Activated naive CD4-positive, alpha-beta T cell (primary cell): ENCODE data around the gene FIBP.
"Not testable (repeated sequence)": the region's sequence is repeated elsewhere in the genome, so short reads cannot be mapped to it uniquely, and the experiment has no call there.

ENCODE experiments used
- DNase-seq, 4 experiments: peaks; one replicate each; lab custom pipeline; 2025; lab: John Stamatoyannopoulos, UW

FIBP gene

DNA sequence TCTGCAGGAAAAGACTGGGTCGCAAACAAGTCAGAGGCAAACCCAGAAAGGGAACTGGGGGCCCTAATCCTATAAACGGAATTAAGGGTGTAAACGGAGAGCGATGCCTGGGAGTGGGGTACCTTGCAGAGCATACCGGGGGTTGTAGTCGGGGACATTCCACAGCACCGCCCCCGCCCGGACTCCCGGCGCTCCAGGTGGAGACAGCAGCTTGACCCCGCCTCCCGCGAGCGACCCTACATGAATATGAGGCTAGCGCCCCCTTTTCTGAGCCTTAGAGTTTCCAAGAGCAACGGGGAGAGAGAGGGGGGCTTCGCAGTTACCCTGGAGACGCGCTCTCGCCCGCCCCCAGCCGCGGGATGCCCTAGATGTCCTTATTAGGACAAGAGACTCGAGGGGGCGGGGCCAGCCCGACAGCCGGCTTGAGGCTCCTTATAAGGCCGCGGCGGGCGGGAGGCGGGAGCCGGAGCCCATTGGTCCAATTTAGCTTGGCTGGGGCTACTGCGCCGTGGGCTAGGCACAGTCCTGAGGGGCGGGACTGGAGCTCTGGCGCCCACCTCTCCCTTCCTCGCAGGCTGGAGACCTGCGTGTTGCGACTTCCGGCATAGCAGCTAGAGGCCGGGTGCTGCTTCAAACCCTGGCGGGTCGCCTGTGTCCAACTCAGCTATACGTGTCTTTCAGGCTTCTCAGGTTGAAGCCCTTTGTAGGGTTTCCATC, 29.0 kb downstream of the FIBP start:
- peak; percentile 82 to 93 (median 90) for DNase-seq

DNA sequence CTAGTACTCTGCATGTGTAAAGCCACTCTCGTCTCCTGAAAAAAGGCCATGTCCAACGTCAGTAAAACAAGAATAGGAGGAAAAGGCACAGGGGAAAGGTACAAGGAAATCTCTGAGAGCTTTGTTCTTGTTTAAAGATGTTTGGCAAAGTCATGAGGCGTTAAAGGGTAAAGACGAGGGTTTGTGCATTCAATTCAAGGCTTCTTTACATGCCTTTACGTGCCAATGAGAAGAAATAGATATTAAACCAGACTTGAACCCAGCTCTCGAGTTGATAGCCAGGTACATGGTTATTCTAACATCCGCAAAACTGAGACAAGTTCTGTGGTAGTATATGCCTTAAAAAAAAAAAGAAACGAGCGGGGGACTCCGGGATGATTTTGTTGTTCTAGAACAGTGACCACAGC, 29.6 kb downstream of the FIBP start:
- DNase-seq = no peak

DNA sequence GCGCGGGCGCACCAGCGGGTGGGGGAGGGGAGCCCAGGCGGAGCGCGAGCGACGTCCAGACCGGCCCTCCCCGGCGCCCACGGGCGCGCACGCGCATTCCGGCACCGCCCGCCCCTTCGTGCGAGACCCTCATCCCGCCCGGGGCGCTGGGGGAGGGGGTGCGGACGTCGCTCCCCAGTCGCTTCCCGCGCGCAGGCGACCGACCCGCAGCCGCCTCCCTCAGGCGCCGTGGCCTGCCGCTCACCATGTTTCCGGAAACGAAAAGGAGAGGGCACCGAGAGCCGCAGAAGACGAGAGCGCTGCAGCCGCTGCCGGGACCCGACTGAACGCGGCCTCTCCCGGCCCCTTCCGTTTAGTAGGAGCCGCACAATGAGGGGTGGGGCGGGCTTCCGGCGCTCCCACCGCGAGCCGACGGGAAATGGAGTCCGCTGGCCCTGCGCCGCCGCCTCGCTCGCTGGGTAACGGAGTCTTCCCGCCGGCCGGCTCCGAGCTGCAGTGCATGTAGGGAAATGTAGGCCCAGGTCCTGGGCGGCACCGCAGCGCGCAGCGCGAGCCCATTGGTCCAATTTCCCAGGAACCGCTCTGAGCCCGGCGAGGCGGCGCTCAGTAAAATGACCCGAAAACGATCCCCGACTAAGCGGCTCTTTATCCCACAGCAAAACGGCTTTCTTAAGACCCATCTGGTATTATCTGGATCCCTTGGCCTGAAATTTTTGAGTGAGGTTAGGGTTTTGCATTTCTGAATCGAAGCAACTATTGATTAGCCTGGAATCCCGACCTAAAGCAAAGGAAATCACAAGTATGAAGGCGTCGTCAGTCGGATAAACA, 30.2 kb downstream of the FIBP start, which contains the start of gene CFL1:
Gene CFL1, minus strand, starts transcription at position 328 of the 828 bp plus-strand sequence. Its CDS starts 81 bp downstream, at position 247.
- peak; percentile 88 to 97 (median 92) for DNase-seq

DNA sequence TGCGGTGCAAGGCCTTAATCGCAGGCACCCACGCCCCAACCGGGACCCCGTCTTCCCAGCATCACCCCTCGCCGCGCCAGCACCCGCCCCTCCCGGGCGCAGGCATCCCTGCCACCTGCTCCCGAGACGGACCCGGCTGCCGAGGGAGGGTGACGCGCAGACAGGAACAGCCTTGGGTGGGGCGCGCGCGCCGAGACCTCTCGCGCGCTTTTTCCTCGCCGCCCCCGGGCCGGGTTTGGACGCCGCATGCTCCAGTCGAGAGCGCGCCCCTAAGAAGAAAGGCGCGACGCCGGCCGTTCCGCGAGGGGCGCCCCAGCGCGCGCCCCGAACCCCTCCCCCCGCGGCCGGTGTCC, 30.8 kb downstream of the FIBP start:
- DNase-seq = peak; percentile 58 to 67 (median 66)

DNA sequence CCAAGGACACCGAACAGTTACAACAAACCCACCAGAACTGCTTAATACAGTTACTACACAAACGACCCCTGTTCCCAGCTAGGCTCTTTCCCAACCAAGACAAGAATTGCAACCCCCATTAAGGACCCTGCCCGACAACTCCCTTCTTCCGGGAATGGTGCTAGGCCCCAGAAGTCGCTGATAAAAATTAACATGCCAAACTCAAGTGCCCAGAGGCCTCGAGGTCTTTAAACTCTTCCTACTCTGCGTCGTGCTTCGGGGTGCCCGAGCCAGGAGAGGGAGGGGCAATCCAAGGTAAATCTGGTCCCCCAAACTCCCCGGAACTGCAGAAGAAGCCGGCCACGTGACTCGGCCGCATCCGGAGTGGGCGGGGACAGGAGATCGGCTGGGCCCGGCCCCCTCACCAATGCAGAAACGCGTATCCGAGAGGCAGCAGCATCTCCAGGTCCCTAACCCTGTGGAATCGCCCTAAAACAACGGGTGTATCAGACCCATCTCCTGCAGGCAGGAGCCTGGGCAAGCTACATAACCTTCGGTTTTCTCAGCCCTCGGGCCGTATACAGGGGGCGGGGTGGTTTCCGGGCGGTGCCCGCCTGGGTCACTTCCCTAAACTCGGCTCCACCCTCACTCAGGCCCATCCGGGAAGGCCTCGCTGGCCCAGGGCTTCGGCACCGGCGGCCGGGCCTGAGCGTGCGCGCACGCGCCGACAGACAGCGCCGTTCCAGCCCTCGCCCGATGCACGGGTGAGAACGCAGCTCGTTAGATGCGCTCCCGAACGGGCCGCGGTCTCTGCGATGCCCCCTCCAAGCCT, 31.4 kb downstream of the FIBP start:
- DNase-seq = peak; percentile 41 to 83 (median 59)

DNA sequence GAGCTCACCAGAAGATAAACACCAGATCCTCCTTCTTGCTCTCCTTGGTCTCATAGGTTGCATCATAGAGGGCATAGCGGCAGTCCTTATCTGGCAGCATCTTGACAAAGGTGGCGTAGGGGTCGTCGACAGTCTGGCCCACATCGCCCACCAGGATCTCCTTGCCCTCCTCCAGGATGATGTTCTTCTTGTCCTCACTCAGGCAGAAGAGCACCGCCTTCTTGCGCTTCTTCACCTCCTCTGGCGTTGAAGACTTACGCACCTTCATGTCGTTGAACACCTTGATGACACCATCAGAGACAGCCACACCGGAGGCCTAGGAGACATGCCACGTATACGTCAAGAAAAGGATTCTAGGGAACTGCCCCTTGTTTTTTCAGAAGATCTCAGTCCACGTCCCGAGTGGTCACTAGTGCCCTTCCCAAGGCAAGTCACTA, 32.3 kb downstream of the FIBP start:
- no peak for DNase-seq

DNA sequence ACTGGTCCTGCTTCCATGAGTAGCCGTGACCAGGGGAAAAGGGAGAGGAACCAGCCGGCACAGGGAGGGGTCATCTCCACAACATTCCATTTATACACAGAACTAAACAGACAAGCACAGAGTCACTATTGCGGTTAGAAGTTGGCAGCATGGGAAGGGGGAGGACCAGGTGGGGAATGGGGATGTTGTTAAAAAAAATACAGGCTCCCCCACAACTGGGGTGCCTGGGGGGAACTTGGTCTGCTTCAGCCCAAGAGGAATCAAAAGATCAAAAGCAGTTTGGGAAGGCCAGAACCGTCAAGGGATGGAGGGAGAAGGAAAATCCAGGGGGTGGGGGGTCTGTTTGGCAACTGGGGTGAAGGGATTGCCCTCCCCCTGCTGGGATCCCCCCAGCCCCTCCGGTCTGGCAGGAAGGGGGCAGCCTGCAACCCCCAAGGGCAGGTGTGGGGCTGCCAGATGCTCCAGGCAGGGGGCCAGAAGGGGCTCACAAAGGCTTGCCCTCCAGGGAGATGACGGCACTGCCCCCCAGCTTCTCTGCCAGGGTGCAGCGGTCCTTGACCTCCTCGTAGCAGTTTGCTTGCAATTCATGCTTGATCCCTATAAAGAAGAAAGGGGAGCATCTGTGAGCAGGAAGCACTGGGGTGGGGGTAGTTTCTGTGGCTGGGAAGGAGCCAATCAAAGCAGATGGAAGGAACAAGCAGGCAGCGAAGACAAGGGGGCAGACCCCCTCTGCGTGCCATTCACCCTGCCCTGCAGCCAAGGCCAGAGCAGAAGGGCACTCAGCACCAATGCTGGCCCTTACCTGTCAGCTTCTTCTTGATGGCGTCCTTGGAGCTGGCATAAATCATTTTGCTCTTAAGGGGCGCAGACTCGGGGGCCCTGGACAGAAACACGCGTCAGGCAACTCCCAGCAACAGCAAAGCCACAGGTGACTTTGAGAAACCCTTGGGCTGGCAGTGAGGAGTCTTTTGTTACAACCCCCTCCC, 33.1 kb downstream of the FIBP start:
- DNase-seq = no peak

DNA sequence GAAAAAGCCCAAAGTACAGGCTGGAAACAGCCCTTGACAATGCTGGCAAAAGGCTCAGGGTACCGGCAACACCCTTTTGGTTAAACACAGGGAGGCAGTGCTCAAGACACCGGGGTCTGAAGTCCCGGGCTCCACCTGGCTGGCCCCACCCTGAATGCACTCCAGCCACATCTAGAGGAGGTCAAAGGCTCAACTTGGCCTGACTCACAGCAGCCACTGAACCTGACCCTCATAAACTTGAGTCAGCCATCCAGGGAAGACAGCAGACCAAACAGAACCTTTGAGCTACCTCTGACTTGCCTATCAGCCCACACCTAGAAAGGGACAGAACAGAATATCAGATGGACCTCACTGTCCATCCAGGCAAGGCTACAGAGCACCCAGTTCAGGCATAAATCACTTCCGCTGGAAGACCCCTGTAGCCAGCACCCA, 34.1 kb downstream of the FIBP start:
- no peak for DNase-seq

DNA sequence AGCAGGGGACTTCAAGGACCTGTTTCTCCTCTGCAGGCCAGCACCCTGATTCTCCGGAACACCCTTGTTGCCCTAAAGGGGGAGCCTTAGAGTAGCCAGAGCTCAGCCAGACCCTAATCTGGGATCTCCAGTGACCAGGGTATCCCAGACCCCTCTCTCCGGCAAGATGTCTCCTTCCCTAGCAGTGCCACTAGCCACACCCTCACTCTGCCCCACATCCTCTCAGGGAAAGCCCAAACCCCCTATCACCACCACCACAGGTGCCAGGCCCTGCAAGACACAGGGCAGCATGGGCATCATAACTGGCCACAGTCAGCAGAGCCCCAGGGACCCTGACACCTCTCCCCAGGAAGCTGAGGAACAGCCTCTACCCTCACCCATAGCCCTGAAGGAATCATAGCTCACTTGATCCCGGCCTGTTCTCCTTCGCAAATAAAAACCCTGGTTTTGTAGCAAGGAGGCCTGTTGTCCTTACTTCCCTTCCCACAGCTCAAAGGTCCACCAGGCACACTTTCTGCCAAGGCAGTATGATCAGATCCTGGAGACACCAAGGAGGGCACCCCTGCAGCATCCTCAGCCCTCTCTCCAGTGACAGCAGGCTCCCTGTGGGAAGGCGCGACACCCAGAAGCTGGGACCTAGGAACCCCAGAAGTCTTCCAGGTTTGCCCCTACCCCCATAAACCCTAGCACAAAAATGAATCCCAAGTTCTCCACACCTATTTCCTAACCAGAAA, 34.9 kb downstream of the FIBP start:
- DNase-seq = no peak

DNA sequence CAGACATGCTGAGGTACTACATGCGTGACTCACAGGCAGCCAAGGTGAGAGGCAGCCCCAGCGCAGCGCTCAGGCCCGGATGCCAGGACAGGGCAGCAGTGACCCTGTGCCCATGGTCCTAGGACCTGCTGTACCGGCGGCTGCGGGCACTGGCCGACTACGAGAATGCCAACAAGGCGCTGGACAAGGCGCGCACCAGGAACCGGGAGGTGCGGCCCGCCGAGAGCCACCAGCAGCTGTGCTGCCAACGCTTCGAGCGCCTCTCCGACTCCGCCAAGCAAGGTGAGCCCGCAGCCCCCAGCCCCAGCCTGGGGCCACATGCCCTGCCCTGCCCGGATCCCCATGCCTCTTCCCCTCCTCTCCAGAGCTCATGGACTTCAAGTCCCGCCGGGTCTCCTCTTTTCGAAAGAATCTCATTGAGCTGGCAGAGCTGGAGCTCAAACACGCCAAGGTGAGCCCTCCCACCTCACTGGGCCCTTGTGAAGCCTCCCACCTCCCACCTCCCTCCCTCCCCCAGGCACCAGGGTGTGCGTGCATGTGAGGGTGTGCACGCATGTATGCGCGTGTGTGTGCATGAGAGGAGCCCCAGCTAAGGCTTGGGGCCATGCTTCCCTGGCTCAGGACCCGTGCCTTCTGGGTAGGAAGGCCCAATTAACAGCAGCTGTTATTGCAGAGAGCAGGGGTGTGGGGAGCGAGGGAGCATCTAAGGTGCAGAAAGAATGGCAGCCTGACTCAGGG, 35.6 kb downstream of the FIBP start:
- DNase-seq = no peak

DNA sequence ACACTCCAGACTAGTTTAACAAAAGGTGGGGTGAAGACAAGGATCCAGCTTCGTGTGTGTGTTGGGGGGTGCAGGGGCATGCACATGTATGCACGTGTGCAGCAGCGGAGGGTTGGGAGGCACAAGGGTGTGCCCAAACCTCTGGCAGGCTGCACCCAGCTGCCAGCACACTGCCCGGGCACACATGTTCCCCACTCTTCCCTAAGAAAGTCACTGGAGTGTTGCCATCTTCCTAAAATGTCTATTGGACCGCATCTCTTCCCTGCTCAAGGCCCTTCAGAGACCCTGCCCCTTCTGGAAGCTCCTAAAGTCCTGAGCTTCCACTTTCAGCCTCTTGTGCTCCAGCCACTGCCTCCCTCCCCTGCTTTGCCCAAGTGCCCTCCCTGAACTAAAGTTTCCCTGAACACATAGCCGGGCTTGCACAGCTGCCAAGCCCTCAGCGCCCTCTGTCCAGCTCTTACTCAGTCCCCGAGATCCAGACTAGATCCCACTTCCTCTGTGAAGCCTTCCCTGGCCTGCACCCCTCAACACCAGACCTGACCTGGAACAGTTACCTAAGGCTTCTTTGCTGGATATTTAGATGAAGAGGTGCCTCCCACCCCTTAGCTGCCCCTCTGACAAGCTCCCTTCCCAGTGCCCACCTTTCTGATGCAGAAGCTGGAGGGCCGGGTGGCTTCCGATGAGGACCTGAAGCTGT, 36.3 kb downstream of the FIBP start:
- no peak for DNase-seq

DNA sequence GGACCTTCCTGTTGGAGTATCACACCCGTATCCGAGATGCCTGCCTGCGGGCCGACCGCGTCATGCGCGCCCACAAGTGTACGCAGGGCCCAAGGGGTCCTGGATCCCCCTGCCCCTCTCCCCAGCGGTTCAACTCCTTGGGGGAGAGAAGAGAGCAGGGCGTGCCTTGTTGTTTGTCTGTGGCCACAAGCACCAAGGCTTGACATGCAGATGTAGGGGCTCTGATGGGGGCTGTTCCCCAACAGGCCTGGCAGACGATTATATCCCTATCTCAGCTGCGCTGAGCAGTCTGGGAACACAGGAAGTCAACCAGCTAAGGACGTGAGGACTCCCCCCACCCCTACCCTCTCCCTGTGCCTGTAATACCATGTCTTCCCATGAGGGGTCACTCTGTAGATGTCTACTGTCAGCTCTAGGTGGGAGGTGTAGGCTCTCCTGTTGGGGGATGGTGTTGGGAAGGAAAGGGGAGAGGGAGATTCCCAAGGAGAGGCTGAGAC, 37.1 kb downstream of the FIBP start:
- DNase-seq = no peak

DNA sequence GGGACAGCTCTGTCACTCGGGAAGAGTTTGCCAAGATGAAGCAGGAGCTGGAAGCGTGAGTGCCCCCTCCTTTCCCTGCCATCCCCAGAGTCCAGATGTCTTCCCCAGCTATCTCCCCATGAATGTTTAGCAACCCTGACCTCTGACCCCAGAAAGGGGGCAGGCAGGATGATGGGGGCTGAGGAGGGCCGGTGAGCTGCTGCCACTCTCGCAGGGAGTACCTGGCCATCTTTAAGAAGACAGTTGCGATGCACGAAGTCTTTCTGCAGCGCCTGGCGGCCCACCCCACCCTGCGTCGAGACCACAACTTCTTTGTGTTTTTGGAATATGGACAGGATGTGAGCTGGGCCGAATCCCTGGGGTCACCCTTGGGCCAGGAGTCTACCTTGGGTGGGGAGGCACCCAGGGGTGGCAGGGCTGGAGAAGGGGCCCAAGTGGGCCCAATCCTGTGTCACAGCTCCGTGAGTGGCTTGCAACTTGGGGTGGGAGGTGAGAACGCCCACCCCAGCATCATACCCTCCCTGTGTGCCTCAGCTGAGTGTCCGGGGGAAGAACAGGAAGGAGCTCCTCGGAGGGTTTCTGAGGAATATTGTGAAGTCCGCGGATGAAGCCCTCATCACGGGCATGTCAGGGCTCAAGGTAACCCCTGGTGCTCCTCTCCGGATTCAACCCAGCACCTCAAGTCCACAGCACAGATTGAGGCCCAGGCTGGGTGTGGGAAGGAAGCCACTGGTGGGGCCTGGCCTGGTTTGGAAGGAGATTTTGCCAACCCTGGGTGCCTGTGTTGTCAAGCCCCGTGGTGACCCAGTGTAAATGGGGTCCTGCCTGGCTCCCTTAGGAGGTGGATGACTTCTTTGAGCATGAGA, 37.8 kb downstream of the FIBP start:
- no peak for DNase-seq

DNA sequence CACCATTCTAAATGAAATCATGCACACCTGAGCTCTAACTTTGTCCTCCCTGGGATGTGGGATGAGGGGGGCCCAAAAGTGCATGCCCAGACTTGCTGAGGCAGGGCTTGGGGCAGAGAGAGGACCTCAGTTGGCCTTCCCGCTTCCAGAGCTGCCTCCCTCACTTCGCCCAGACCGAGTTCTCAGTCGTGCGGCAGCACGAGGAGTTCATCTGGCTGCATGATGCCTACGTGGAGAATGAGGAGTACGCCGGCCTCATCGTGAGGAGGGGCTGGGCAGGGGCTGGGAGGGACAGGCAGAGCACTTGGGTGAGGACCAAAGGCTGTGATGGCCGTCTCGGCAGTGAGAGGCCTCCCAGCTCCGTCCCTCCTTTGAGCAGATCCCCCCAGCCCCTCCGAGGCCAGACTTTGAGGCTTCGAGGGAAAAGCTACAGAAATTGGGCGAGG, 38.5 kb downstream of the FIBP start:
- no peak for DNase-seq

DNA sequence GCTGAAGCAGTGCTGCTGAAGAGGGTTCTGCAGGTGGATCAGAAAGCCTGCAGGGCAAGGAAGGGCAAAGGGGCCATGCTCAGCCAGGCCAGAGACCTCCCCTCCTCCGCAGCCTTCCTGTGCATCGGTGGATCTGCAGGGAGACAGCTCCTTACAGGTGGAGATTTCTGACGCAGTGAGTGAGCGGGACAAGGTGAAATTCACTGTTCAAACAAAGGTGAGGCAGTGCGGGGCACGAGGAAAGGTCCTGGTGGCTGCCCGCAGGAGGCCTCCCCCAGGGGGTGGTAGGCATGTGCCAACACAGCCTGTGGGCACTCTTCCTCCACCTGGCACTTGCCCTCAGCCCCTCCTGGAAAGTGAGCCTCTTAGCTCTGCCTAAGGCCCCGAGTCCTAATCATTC, 38.9 kb downstream of the FIBP start:
- DNase-seq = no peak

DNA sequence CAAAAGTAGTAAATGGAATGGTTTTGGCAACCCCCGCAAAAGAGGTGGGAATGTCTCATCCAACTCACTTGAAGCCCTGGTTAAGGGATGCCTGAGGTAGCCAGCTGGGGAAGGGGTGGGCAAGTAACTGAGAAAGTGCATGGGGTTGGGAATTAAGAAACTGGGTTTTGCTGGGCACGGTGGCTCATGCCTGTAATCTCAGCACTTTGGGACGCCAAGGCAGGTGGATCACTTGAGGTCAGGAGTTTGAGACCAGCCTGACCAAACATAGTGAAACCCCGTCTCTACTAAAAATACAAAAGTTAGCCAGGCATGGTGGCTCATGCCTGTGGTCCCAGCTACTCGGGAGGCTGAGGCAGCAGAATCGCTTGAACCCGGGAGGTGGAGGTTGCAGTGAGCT, 39.6 kb downstream of the FIBP start:
- not testable (repeated sequence) for DNase-seq

DNA sequence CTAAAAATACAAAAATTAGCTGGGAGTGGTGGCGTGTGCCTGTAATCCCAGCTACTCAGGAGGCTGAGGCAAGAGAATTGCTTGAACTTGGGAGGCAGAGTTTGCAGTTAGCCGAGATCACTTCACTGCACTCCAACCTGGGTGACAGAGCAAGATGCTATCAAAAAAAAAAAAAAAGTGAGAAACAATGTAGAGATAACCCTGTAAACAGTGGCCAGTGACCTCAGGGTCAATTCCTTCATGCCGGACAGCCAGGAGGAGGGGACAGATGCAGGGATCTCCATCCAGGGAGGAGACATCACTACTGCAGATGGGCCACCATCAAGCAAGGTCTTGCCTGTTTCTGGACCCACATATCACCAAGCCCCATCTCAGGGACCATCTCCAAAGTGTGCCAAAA, 40.5 kb downstream of the FIBP start:
- DNase-seq = no peak
